ENCODE data around the gene MAPK8IP1.
"Not testable (repeated sequence)": the region's sequence is repeated elsewhere in the genome, so short reads cannot be mapped to it uniquely, and the experiment has no call there.

DNA sequence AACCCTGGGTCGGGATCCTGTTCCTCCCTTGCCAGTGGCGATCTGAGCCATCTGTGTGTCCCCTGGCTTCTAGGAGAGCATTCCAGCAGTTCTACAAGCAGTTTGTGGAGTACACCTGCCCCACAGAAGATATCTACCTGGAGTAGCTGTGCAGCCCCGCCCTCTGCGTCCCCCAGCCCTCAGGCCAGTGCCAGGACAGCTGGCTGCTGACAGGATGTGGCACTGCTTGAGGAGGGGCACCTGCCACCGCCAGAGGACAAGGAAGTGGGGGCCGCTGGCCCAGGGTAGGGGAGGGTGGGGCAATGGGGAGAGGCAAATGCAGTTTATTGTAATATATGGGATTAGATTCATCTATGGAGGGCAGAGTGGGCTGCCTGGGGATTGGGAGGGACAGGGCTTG is 20.1 kb downstream of the MAPK8IP1 start:
- not testable (repeated sequence) for TF ChIP-seq POLR2AphosphoS5 (IDR thresholded peaks at IDR 0.05; ENCODE audit: borderline replicate concordance, low read depth, low read length); EZH2 (IDR thresholded peaks at IDR 0.05); FOXP2 (optimal IDR thresholded peaks at IDR 0.05; ENCODE audit: control extremely low read depth, extremely low read length, insufficient read depth)

Measured in SK-N-MC (cell line).